Measurements from ENCODE around the gene PRR14L. TPM values are rescaled to one million over a fixed set of nuclear protein-coding genes. Genes with fewer than 3 reads are reported as not detected.

The PRR14L gene
- total RNA-seq, 1 experiment from 2014 or later = 138 TPM

- Histone ChIP-seq H2BK12ac (ENCODE audit: insufficient read length, low read depth, low read length) (no peak overlapping the region), H3K9ac (ENCODE audit: extremely low read depth, insufficient read length, low read length) (no peak overlapping the region), H4K8ac (replicated peaks; ENCODE audit: insufficient read length, low read depth, low read length) (no peak overlapping the region), H4K5ac (ENCODE audit: insufficient read length, low read depth, low read length) (no peak overlapping the region), H3K4me1 (ENCODE audit: insufficient read depth, low read length) (peaks cover 2% of the 10 kb centered on the region), H3K79me2 (ENCODE audit: insufficient read depth, low read length) (peaks cover 14% of the 10 kb centered on the region; the same call in 1 of the 2 replicates), H2BK120ac (ENCODE audit: low read depth, low read length, poor library complexity, severe bottlenecking) (no peak overlapping the region), H3K27me3 (ENCODE audit: insufficient read depth, low read length) (no peaks in the 10 kb centered on the region), H2AFZ (ENCODE audit: low read length) (no peak overlapping the region), H4K91ac (ENCODE audit: insufficient read length, low read depth, low read length) (no peak overlapping the region), H3K9me3 (ENCODE audit: control insufficient read depth, low read depth, low read length) (no peaks in the 10 kb centered on the region), H2BK5ac (ENCODE audit: insufficient read length, low read length) (no peak overlapping the region), H3K23ac (ENCODE audit: insufficient read length, low read depth, low read length) (no peak overlapping the region), H2BK20ac (ENCODE audit: low read depth, low read length, poor library complexity, severe bottlenecking) (no peak overlapping the region), H3K4ac (ENCODE audit: low read depth, low read length) (no peak overlapping the region; the same call in 1 of the 2 replicates), H2BK15ac (ENCODE audit: low read depth, low read length) (no peak overlapping the region), H3K18ac (ENCODE audit: insufficient read length, low read depth, low read length) (no peak overlapping the region), H4K20me1 (ENCODE audit: control insufficient read depth, insufficient read depth, insufficient read length) (no peaks in the 10 kb centered on the region), H3T11ph (ENCODE audit: low read length) (peak overlapping the region; percentile 53), H2AK5ac (ENCODE audit: insufficient read length, low read length) (no peak overlapping the region), H3K14ac (ENCODE audit: insufficient read depth, low read length) (no peak overlapping the region), H3K4me2 (ENCODE audit: insufficient read depth, insufficient read length, low read length) (no peak overlapping the region), H3K27ac (ENCODE audit: insufficient read length, low read depth, low read length) (no peak overlapping the region), H3K79me1 (ENCODE audit: insufficient read depth, low read depth, low read length, poor library complexity, severe bottlenecking) (peaks cover 3% of the 10 kb centered on the region), H3K23me2 (ENCODE audit: insufficient read length, low read depth, low read length, poor library complexity, severe bottlenecking) (peaks cover 12% of the 10 kb centered on the region), H3K56ac (ENCODE audit: insufficient read length, low read depth, low read length) (no peak overlapping the region)
- TF ChIP-seq, protein P1, sequence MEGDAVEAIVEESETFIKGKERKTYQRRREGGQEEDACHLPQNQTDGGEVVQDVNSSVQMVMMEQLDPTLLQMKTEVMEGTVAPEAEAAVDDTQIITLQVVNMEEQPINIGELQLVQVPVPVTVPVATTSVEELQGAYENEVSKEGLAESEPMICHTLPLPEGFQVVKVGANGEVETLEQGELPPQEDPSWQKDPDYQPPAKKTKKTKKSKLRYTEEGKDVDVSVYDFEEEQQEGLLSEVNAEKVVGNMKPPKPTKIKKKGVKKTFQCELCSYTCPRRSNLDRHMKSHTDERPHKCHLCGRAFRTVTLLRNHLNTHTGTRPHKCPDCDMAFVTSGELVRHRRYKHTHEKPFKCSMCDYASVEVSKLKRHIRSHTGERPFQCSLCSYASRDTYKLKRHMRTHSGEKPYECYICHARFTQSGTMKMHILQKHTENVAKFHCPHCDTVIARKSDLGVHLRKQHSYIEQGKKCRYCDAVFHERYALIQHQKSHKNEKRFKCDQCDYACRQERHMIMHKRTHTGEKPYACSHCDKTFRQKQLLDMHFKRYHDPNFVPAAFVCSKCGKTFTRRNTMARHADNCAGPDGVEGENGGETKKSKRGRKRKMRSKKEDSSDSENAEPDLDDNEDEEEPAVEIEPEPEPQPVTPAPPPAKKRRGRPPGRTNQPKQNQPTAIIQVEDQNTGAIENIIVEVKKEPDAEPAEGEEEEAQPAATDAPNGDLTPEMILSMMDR (conservative IDR thresholded peaks at IDR 0.05) = no peak
- H3K4me3 Mint-ChIP-seq = peak overlapping the region; percentile 90 to 95
- H3K27ac Mint-ChIP-seq = peak overlapping the region; percentile 78 to 94 (median 92)
- no peaks in the 10 kb centered on the region for H3K27me3 Mint-ChIP-seq (ENCODE audit: low read depth)
- H3K4me1 Mint-ChIP-seq = peaks cover 40 to 50% of the 10 kb centered on the region in 2 experiments
- WGBS (ENCODE audit: extremely low coverage, insufficient read length, low lambda C conversion rate) = no CpG with 5 or more reads among the region's 4 CpGs
- H3K36me3 Mint-ChIP-seq (ENCODE audit: insufficient read depth in 1 of 3, low read depth in 3 of 3) = peaks cover 14 to 39% (median 35%) of the 10 kb centered on the region in 3 experiments
- no peaks in the 10 kb centered on the region; a peak in 1 of 5 replicates for H3K9me3 Mint-ChIP-seq
- DNase-seq = no peak
Measured at GRCh38 chr22:31747441-31747840, 2.5 kb downstream of the PRR14L start.
